Measurements from ENCODE around the gene TRIM47.

GRCh38 chr17:75840799-75841164, 37.6 kb downstream of the TRIM47 start:
- TF ChIP-seq CTCF (IDR thresholded peaks at IDR 0.05), result no peak
- TF ChIP-seq POLR2A (IDR thresholded peaks at IDR 0.05), result no peak

All from lower leg skin (tissue), 3 donors.